Lung (tissue), 12 donors: ENCODE data around the gene NPSR1. TPM values are rescaled to one million over a fixed set of nuclear protein-coding genes. Genes with fewer than 3 reads are reported as not detected.
A peak's percentile ranks its signal among the peaks of the same experiment; 100 is the strongest.

Experiments used
- ATAC-seq: fragments of 200-7000 bp; cut with Tn5 transposase; one replicate; pipeline ENCODE4 v1.9.1; 2020; ENCODE audit warnings: moderate number of reproducible peaks; ENCODE audit not compliant: insufficient read depth, low FRiP score
- DNase-seq, 3 donors: peaks; one replicate each; pipeline ENCODE4 v3.0.0-alpha.2; 2013 to 2017
- H3K27ac ChIP-seq, 2 donors: one replicate each; pipeline ENCODE4 v1.5.1; 2013; ENCODE audit warnings: mild to moderate bottlenecking in 2 of 2, moderate library complexity in 2 of 2, control low read depth in 1 of 2, inconsistent platforms in 1 of 2, low read depth in 1 of 2, low read length in 1 of 2
- H3K27me3 ChIP-seq, 3 donors: one replicate each; pipeline ENCODE4 v1.5.1; 2013; ENCODE audit warnings: low read length in 2 of 3; ENCODE audit not compliant: control insufficient read depth in 3 of 3, insufficient read depth in 3 of 3
- H3K36me3 ChIP-seq, 4 donors: one replicate each; pipeline ENCODE4 v1.5.1; 2013; ENCODE audit warnings: low read length in 4 of 4, mild to moderate bottlenecking in 1 of 4, moderate library complexity in 1 of 4; ENCODE audit not compliant: control insufficient read depth in 4 of 4, insufficient read depth in 4 of 4
- H3K4me1 ChIP-seq, 5 donors: one replicate each; pipeline ENCODE4 v1.5.1; 2013; ENCODE audit warnings: low read length in 5 of 5, mild to moderate bottlenecking in 2 of 5, moderate library complexity in 1 of 5; ENCODE audit not compliant: control insufficient read depth in 5 of 5, insufficient read depth in 5 of 5
- H3K4me3 ChIP-seq: one replicate; pipeline ENCODE4 v1.5.1; 2013; ENCODE audit warnings: mild to moderate bottlenecking, control low read depth, moderate library complexity
- H3K9ac ChIP-seq, 2 donors: one replicate each; pipeline ENCODE4 v1.5.1; 2013; ENCODE audit warnings: low read length in 2 of 2, control low read depth in 1 of 2; ENCODE audit not compliant: insufficient read depth in 1 of 2
- H3K9me3 ChIP-seq, 4 donors: one replicate each; pipeline ENCODE4 v1.5.1; 2013; ENCODE audit warnings: low read length in 3 of 4, mild to moderate bottlenecking in 1 of 4, moderate library complexity in 1 of 4; ENCODE audit not compliant: control insufficient read depth in 4 of 4, insufficient read depth in 3 of 4
- CTCF ChIP-seq: IDR thresholded peaks from 2 replicates; pipeline ENCODE4 v1.5.1; 2012; ENCODE audit warnings: mild to moderate bottlenecking; ENCODE audit errors: control extremely low read depth, extremely low read depth
- WGBS, 2 donors: extraction: QIAGEN DNeasy Blood & Tissue Kit; methylation state at CpG; one replicate each; pipeline ENCODE4 v1.1.7; 2013; 5-methylcytosine and 5-hydroxymethylcytosine counted together
- polyA plus RNA-seq, 2 donors: library from polyadenylated mRNA; stranded (reverse); fragments of 200-250 nt; gene quantifications; one replicate each; pipeline ENCODE4 v1.2.1, GENCODE V29; 2013
- total RNA-seq, 2 donors: library from RNA; depleted of rRNA in 1 of 2; stranded (reverse); fragments of >200 nt in 1 of 2; gene quantifications; one replicate each; pipeline ENCODE4 v1.2.1, GENCODE V29; 2014 to 2021
- donor health status: control.
- donor health status: control.
- donor health status: Bipolar disorder and iron deficiency.
- donor health status: healthy.
- donor health status: DM: yes; HTN: yes; CAD: no.

The NPSR1 gene
- total and polyA plus RNA-seq, 4 donors: not detected

GRCh38 chr7:34761206-34761605 is 103.2 kb downstream of the NPSR1 start:
- no peaks in the 10 kb centered on the region for H3K9me3 ChIP-seq
- H3K9ac ChIP-seq: no peak overlapping the region
- ATAC-seq (no peak), DNase-seq (peak in 1 of 3 donors; percentile 3)
- no peak overlapping the region for H3K27ac ChIP-seq
- no peaks in the 10 kb centered on the region for H3K27me3 ChIP-seq
- WGBS, 2 donors: 81 to 84% methylated on average over 1 of the region's 1 CpG
- TF ChIP-seq CTCF: no peak
- H3K36me3 ChIP-seq: no peaks in the 10 kb centered on the region
- H3K4me1 ChIP-seq: no peaks in the 10 kb centered on the region
- no peak overlapping the region for H3K4me3 ChIP-seq

GRCh38 chr7:34761627-34762026 is 103.6 kb downstream of the NPSR1 start:
- H3K9ac ChIP-seq: no peak overlapping the region
- ATAC-seq (no peak), DNase-seq (peak in 1 of 3 donors; percentile 44)
- no peaks in the 10 kb centered on the region for H3K27me3 ChIP-seq
- no peak overlapping the region for H3K4me3 ChIP-seq
- no peaks in the 10 kb centered on the region for H3K4me1 ChIP-seq
- H3K36me3 ChIP-seq: no peaks in the 10 kb centered on the region
- no peak overlapping the region for H3K27ac ChIP-seq
- no peak for TF ChIP-seq CTCF
- no peaks in the 10 kb centered on the region for H3K9me3 ChIP-seq

- H3K36me3 ChIP-seq: no peaks in the 10 kb centered on the region
- TF ChIP-seq CTCF: no peak
- H3K4me1 ChIP-seq: no peaks in the 10 kb centered on the region
- DNase-seq (no peak), ATAC-seq (no peak)
- H3K9me3 ChIP-seq: no peaks in the 10 kb centered on the region
- no peaks in the 10 kb centered on the region for H3K27me3 ChIP-seq
- 78 to 83% methylated on average over 2 of the region's 2 CpGs for WGBS, 2 donors
- no peak overlapping the region for H3K27ac ChIP-seq
- no peak overlapping the region for H3K9ac ChIP-seq
- H3K4me3 ChIP-seq: no peak overlapping the region
Observed at GRCh38 chr7:34762764-34763163, 104.7 kb downstream of the NPSR1 start.

GRCh38 chr7:34772296-34772938 is 114.4 kb downstream of the NPSR1 start:
- ATAC-seq (no peak), DNase-seq (no peak)
- Histone ChIP-seq H3K4me3 (no peak overlapping the region), H3K4me1 (no peaks in the 10 kb centered on the region), H3K27me3 (no peaks in the 10 kb centered on the region), H3K27ac (no peak overlapping the region), H3K9ac (no peak overlapping the region), H3K36me3 (no peaks in the 10 kb centered on the region), H3K9me3 (peaks cover 0 to 2% (median 0%) of the 10 kb centered on the region in 4 donors)
- no peak for TF ChIP-seq CTCF
